Lung (tissue), 12 donors: ENCODE results near the gene SMARCA4. TPM values are rescaled to one million over a fixed set of nuclear protein-coding genes. Genes with fewer than 3 reads are reported as not detected.

Experiments
- ATAC-seq: fragments of 200-7000 bp; cut with Tn5 transposase; one replicate; pipeline ENCODE4 v1.9.1; 2020; ENCODE audit warnings: moderate number of reproducible peaks; ENCODE audit not compliant: insufficient read depth, low FRiP score
- DNase-seq, 3 donors: peaks; one replicate each; pipeline ENCODE4 v3.0.0-alpha.2; 2013 to 2017
- H3K27ac ChIP-seq, 2 donors: one replicate each; pipeline ENCODE4 v1.5.1; 2013; ENCODE audit warnings: mild to moderate bottlenecking in 2 of 2, moderate library complexity in 2 of 2, control low read depth in 1 of 2, inconsistent platforms in 1 of 2, low read depth in 1 of 2, low read length in 1 of 2
- H3K27me3 ChIP-seq, 3 donors: one replicate each; pipeline ENCODE4 v1.5.1; 2013; ENCODE audit warnings: low read length in 2 of 3; ENCODE audit not compliant: control insufficient read depth in 3 of 3, insufficient read depth in 3 of 3
- H3K36me3 ChIP-seq, 4 donors: one replicate each; pipeline ENCODE4 v1.5.1; 2013; ENCODE audit warnings: low read length in 4 of 4, mild to moderate bottlenecking in 1 of 4, moderate library complexity in 1 of 4; ENCODE audit not compliant: control insufficient read depth in 4 of 4, insufficient read depth in 4 of 4
- H3K4me1 ChIP-seq, 5 donors: one replicate each; pipeline ENCODE4 v1.5.1; 2013; ENCODE audit warnings: low read length in 5 of 5, mild to moderate bottlenecking in 2 of 5, moderate library complexity in 1 of 5; ENCODE audit not compliant: control insufficient read depth in 5 of 5, insufficient read depth in 5 of 5
- H3K4me3 ChIP-seq: one replicate; pipeline ENCODE4 v1.5.1; 2013; ENCODE audit warnings: mild to moderate bottlenecking, control low read depth, moderate library complexity
- H3K9ac ChIP-seq, 2 donors: one replicate each; pipeline ENCODE4 v1.5.1; 2013; ENCODE audit warnings: low read length in 2 of 2, control low read depth in 1 of 2; ENCODE audit not compliant: insufficient read depth in 1 of 2
- H3K9me3 ChIP-seq, 4 donors: one replicate each; pipeline ENCODE4 v1.5.1; 2013; ENCODE audit warnings: low read length in 3 of 4, mild to moderate bottlenecking in 1 of 4, moderate library complexity in 1 of 4; ENCODE audit not compliant: control insufficient read depth in 4 of 4, insufficient read depth in 3 of 4
- WGBS, 2 donors: extraction: QIAGEN DNeasy Blood & Tissue Kit; methylation state at CpG; one replicate each; pipeline ENCODE4 v1.1.7; 2013; 5-methylcytosine and 5-hydroxymethylcytosine counted together
- polyA plus RNA-seq, 2 donors: library from polyadenylated mRNA; stranded (reverse); fragments of 200-250 nt; gene quantifications; one replicate each; pipeline ENCODE4 v1.2.1, GENCODE V29; 2013
- total RNA-seq, 2 donors: library from RNA; depleted of rRNA in 1 of 2; stranded (reverse); fragments of >200 nt in 1 of 2; gene quantifications; one replicate each; pipeline ENCODE4 v1.2.1, GENCODE V29; 2014 to 2021
- TF ChIP-seq, protein P1 (sequence below): IDR thresholded peaks from 2 replicates; pipeline ENCODE4 v1.5.1; 2012; ENCODE audit warnings: mild to moderate bottlenecking; ENCODE audit errors: control extremely low read depth, extremely low read depth
- donor health status: control.
- donor health status: control.
- donor health status: Bipolar disorder and iron deficiency.
- donor health status: healthy.
- donor health status: DM: yes; HTN: yes; CAD: no.

Gene SMARCA4
- total and polyA plus RNA-seq, 4 donors: 52.3 to 116 (median 91.1) TPM

DNA sequence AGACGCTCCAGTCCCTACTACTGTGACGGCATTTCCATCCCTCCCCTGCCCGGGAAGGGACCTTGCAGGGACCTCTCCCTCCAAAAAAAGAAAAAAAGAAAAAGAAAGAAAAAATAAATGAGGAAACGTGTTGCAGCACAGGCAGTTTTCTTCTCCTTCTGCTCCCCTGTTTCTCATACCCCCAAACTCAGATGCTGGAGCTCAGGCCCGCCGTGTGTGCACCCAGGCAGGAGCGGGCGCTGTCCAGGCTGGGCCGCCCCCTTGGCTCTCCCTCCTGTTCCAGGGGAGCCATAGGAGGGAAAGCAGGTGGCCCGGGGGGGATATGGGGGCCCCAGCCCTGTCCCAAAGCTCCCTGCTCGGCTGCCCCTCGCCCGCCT lies 38.2 kb upstream of the SMARCA4 start:
- peaks cover 2 to 53% (median 24%) of the 10 kb centered on the region in 4 donors for H3K36me3 ChIP-seq
- WGBS, 2 donors: 91% methylated on average over 13 of the region's 13 CpGs
- TF ChIP-seq, protein P1, sequence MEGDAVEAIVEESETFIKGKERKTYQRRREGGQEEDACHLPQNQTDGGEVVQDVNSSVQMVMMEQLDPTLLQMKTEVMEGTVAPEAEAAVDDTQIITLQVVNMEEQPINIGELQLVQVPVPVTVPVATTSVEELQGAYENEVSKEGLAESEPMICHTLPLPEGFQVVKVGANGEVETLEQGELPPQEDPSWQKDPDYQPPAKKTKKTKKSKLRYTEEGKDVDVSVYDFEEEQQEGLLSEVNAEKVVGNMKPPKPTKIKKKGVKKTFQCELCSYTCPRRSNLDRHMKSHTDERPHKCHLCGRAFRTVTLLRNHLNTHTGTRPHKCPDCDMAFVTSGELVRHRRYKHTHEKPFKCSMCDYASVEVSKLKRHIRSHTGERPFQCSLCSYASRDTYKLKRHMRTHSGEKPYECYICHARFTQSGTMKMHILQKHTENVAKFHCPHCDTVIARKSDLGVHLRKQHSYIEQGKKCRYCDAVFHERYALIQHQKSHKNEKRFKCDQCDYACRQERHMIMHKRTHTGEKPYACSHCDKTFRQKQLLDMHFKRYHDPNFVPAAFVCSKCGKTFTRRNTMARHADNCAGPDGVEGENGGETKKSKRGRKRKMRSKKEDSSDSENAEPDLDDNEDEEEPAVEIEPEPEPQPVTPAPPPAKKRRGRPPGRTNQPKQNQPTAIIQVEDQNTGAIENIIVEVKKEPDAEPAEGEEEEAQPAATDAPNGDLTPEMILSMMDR: no peak
- no peak overlapping the region for H3K9ac ChIP-seq
- H3K27me3 ChIP-seq: no peaks in the 10 kb centered on the region
- H3K27ac ChIP-seq: no peak overlapping the region
- H3K4me1 ChIP-seq: peaks cover 0 to 5% (median 2%) of the 10 kb centered on the region in 5 donors
- ATAC-seq: no peak
- H3K9me3 ChIP-seq: no peaks in the 10 kb centered on the region
- H3K4me3 ChIP-seq: no peak overlapping the region
- no peak for DNase-seq

DNA sequence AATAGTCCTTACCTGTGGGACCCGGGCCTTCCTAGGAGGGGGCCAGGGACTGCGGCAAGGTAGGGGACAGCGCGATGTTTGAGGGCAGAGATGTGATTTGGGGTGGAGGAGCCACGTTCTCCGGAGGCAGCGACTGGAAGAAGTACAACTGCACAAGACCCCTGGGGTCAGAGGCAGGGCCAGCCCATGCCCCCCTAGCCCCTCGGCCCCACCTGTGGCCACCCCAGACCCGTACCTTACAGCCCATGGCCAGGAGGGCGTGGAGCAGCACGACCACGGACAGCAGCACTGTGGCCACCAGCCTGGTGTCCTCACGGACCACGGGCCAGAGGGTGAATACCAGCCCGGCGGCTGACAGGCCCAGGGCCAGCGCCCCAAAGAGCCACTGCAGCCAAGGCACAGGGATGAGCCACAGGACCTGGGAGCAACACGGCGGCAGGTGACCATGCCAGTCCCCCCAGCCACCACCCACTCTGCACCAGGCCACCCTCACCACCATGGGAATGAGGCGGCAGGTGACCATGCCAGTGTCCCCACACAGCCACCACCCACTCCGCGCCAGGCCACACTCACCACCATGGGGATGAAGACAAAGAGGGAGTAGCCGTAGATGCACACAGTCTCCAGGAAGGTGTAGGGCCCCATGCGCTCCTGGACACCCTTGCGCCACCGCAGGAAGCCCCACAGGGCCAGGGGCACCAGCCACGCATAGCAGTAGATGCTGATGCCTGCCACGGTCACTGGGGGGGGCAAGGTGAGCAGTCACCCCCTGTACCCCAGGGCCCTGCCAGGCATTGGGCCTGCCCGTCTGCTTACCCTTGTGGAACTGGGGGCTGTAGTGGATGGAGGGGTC lies 37.3 kb upstream of the SMARCA4 start:
- H3K36me3 ChIP-seq: peaks cover 2 to 53% (median 22%) of the 10 kb centered on the region in 4 donors
- no peak for ATAC-seq
- H3K27me3 ChIP-seq: no peaks in the 10 kb centered on the region
- DNase-seq: no peak
- peaks cover 0 to 7% (median 5%) of the 10 kb centered on the region in 5 donors for H3K4me1 ChIP-seq
- TF ChIP-seq, protein P1: no peak
- no peaks in the 10 kb centered on the region for H3K9me3 ChIP-seq
- H3K27ac ChIP-seq: no peak overlapping the region
- no peak overlapping the region for H3K4me3 ChIP-seq
- H3K9ac ChIP-seq: no peak overlapping the region
- WGBS, 2 donors: 94% methylated on average over 29 of the region's 29 CpGs

DNA sequence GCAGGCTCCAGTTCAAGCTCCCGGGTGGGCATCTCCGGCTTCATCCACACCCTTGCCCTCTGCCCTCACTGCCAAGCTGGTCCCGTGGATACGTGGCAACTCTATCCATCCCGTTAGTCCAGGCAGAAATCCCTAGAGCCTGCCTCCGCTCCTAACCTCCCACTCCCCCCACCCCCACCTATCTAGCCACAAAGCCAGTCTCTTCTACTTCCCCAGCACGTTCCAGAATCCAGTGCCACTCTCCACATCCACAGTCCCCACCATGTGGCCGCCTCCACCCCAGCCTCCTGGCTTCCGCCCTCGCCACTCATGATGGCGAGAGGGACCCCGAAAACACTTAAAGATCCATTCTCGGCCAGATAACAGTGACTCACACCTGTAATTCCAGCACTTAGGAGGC lies 36.2 kb upstream of the SMARCA4 start:
- DNase-seq: no peak
- H3K9ac ChIP-seq: no peak overlapping the region
- H3K36me3 ChIP-seq: peaks cover 2 to 50% (median 15%) of the 10 kb centered on the region in 4 donors
- no peak overlapping the region for H3K4me3 ChIP-seq
- TF ChIP-seq, protein P1: no peak
- peaks cover 2 to 11% (median 8%) of the 10 kb centered on the region in 5 donors for H3K4me1 ChIP-seq
- 88 to 93% methylated on average over 13 of the region's 13 CpGs for WGBS, 2 donors
- ATAC-seq: no peak
- no peak overlapping the region for H3K27ac ChIP-seq
- H3K27me3 ChIP-seq: no peaks in the 10 kb centered on the region
- no peaks in the 10 kb centered on the region for H3K9me3 ChIP-seq
